Activated naive CD8-positive, alpha-beta T cell treated with anti-CD3 and anti-CD28 coated beads, Interleukin-2, amount 50 U/mL, for 24 hours (primary cell): ENCODE measurements around the gene WDR20.
"Not testable (repeated sequence)": the region's sequence is repeated elsewhere in the genome, so short reads cannot be mapped to it uniquely, and the experiment has no call there.

ENCODE experiments used
- ATAC-seq: fragments of 150-1000 bp; cut with Tn5 transposase; one replicate; pipeline ENCODE4 v1.10.0; 2021
- DNase-seq: peaks from one replicate; pipeline ENCODE4 v3.0.0; 2021
- H3K27ac Mint-ChIP-seq: one replicate; pipeline ENCODE4 v1.8.0; 2021; ENCODE audit warnings: mild to moderate bottlenecking, mixed read lengths
- H3K27me3 Mint-ChIP-seq: one replicate; pipeline ENCODE4 v1.8.0; 2021; ENCODE audit warnings: mixed read lengths
- H3K36me3 Mint-ChIP-seq: one replicate; pipeline ENCODE4 v1.8.0; 2021; ENCODE audit warnings: low read depth, mixed read lengths
- H3K4me1 Mint-ChIP-seq: one replicate; pipeline ENCODE4 v1.8.0; 2021; ENCODE audit warnings: mixed read lengths
- H3K4me3 Mint-ChIP-seq: one replicate; pipeline ENCODE4 v1.8.0; 2021; ENCODE audit warnings: mild to moderate bottlenecking, moderate library complexity, mixed read lengths
- H3K9me3 Mint-ChIP-seq: one replicate; pipeline ENCODE4 v1.8.0; 2021; ENCODE audit warnings: mixed read lengths

WDR20 gene

DNA sequence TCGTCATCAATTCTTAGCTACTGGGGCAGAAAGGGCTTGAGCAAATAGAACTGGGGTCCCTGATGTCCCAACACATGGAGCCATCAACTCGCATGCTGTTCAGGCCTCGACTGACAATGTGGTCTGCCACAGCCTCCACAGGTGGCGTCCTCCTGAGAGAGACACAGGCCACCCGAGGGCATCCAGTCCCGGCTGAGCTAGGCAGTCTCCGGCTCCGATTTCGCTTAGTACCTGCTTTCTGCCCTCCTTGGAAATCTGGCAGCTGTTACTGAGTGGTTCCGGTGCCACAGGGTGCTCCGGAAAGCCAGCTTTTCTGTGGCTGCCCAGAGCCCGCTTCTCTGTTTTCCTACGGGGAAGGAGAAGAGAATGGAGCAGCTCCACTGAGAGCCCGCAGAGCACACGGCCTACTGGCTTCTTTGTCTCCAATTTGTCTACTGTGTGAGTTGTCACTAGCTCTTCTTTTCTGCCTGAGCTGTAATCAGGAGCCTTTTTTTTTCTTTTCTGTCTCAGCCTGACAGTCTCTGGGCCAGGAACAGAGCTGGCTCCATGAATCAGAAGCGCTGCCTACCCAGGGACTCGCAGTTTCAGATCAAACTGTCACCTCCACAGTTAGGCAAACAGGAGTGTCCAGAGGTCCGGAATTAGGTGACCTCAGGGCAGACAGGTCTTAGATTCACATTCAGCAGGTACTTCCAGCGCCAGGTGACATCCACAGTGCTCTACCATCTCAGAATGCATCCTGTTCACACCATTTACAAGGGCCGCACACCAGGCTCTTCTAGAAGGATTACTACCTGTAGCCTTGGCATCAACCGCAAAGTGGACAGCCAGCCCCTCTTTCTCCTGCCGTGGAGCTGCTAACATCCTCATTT is 92.0 kb downstream of the WDR20 start:
- DNase-seq = no peak
- H3K27me3 Mint-ChIP-seq = no peaks in the 10 kb centered on the region
- H3K4me1 Mint-ChIP-seq = no peaks in the 10 kb centered on the region
- H3K9me3 Mint-ChIP-seq = no peaks in the 10 kb centered on the region
- no peak overlapping the region for H3K27ac Mint-ChIP-seq
- no peaks in the 10 kb centered on the region for H3K36me3 Mint-ChIP-seq
- no peak for ATAC-seq
- H3K4me3 Mint-ChIP-seq = no peak overlapping the region

DNA sequence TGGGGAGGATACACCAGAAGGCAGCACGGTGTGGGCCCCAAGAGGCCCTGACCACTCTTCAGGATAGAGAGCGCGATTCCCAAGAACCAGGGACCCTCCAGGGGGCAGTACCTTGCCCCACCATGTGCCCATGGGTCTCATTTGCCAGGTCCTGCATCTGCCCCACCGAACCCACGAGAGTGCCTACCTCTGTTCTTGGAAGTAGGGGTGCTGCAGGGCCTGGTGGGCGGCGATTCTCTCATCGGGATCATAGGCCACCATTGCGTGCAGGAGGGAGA is 92.6 kb downstream of the WDR20 start:
- H3K36me3 Mint-ChIP-seq = no peaks in the 10 kb centered on the region
- ATAC-seq (no peak), DNase-seq (no peak)
- H3K27me3 Mint-ChIP-seq = no peaks in the 10 kb centered on the region
- no peaks in the 10 kb centered on the region for H3K9me3 Mint-ChIP-seq
- H3K27ac Mint-ChIP-seq = no peak overlapping the region
- H3K4me3 Mint-ChIP-seq = no peak overlapping the region
- H3K4me1 Mint-ChIP-seq = no peaks in the 10 kb centered on the region

DNA sequence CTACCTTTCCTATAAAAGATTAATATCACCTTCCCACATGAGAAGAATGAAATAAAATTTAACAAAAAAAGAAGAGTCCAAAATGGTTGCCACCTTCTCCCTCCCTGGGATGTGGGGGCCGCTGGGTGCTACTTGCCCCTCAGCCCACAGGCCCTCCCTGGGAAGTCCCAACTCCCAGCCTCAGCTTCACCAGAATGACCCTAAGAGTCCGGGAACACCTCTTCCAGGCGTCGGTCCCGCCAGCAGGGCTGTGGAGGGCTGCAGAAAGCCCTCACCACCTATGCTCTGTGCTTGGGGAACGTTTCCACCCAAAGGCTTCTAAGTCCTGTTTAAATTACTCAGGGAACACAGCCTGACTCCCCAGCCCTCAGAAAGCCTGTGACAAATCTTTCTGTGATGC is 93.4 kb downstream of the WDR20 start:
- no peaks in the 10 kb centered on the region for H3K27me3 Mint-ChIP-seq
- H3K9me3 Mint-ChIP-seq = no peaks in the 10 kb centered on the region
- no peak overlapping the region for H3K4me3 Mint-ChIP-seq
- ATAC-seq (no peak), DNase-seq (no peak)
- H3K4me1 Mint-ChIP-seq = no peaks in the 10 kb centered on the region
- H3K36me3 Mint-ChIP-seq = no peaks in the 10 kb centered on the region
- no peak overlapping the region for H3K27ac Mint-ChIP-seq

DNA sequence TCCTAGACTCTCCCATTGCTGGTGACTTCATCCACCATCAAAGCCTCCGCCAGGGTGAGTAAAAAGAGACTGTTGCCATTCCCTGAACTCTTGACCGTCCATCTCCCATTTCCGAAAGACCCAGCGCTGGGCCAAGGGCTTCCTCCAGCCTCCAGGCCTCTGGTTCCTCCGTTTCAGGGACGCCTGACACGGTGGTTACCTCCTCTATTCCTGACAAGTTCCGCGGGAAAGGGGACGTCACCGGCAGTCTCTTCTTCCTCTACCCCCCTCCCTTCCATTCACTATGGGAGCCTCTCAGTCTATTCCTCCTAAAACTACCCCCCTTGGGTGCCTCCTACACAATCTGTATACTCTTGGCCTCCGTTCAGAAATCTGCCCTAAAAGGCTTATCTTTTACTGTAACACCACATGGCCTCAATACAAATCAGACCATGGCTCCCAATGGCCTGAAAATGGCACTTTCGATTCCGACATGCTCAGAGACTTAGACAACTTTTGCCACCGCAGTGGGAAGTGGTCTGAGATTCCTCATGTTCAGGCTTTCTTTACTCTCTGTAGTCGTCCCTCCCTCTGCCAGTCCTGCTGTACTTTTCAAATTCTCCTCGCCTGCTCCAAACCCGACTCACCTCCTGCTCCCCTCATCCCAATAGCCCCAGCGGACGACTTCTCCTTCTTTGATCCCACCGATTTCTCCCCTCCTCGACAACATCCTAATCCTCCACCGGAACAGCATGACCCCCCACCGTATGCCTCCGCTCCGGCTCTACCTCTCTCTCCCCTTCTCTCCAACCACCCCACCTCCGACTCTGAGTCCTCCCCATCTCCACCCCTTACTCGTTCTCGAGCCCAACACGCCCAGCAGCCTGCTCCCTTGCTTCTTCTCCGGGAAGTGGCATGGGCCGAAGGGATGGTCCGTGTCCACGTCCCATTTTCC is 94.9 kb downstream of the WDR20 start:
- Mint-ChIP-seq H3K9me3 (no peaks in the 10 kb centered on the region), H3K27me3 (no peaks in the 10 kb centered on the region), H3K4me3 (no peak overlapping the region), H3K27ac (no peak overlapping the region), H3K36me3 (no peaks in the 10 kb centered on the region), H3K4me1 (no peaks in the 10 kb centered on the region)
- ATAC-seq = no peak
- no peak for DNase-seq

DNA sequence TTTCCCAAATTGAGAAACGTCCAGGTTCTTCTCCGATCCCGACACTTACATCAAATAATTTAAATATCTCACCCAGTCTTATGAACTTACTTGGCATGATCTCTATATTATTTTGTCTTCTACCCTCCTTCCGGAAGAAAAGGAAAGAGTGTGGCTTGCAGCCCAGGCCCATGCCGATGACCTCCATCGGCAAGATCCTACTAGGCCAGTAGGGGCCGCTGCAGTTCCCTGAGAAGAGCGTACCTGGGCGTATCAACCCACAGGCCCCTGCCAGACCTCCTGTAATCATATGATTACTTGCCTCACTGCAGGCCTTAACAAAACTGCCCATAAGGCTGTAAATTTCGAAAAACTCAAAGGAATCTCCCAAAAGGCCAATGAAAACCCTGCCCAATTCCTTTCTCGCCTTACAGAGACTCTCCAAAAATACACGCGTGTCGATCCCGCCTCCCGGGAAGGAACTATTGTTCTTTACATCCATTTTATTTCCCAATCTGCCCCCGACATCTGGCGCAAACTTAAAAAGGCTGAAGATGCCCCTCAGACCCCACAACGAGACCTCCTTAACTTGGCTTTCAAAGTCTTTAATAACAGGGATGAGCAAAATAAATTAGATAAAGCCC is 95.7 kb downstream of the WDR20 start:
- Mint-ChIP-seq H3K36me3 (no peaks in the 10 kb centered on the region), H3K4me1 (no peaks in the 10 kb centered on the region), H3K27ac (no peak overlapping the region), H3K9me3 (no peaks in the 10 kb centered on the region), H3K27me3 (no peaks in the 10 kb centered on the region), H3K4me3 (no peak overlapping the region)
- ATAC-seq (peak; percentile 94), DNase-seq (peak; percentile 82)

DNA sequence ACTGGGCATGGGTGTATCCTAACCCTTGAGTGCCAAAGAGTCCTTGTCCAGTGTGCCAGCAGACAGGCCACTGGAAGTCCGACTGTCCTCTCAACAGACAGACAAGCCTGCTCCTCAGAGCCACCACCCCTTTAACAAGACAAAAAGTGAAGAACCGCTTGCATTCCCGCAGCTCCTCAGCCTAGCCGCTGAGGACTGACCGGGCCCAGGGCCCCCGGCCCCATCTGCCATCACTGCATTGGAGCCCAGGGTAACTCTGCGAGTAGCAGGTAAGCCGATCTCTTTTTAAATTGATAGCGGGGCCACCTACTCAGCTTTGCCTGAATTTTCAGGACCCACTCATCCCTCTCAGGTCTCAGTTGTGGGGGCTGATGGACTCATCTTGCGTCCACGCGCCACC is 96.3 kb downstream of the WDR20 start:
- Mint-ChIP-seq H3K4me3 (no peak overlapping the region), H3K36me3 (no peaks in the 10 kb centered on the region), H3K4me1 (no peaks in the 10 kb centered on the region), H3K9me3 (no peaks in the 10 kb centered on the region), H3K27ac (no peak overlapping the region), H3K27me3 (no peaks in the 10 kb centered on the region)
- no peak for DNase-seq
- ATAC-seq = no peak

DNA sequence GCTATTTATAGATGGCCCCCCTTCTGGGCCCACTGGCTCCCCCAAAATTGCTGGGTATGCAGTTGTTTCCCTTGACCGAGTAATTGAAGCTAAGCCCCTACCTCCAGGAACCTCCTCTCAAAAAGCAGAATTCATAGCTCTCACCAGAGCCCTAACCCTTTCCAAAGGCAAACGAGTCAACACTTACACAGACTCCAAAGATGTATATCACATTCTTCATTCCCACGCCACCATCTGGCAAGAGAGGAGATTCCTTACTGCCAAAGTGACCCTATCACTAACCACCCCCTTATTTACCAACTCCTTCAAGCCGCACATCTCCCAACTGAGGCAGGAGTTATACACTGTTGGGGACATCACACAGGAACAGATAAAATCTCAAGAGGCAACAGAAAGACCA is 98.4 kb downstream of the WDR20 start:
- no peaks in the 10 kb centered on the region for H3K27me3 Mint-ChIP-seq
- no peak overlapping the region for H3K4me3 Mint-ChIP-seq
- no peak overlapping the region for H3K27ac Mint-ChIP-seq

DNA sequence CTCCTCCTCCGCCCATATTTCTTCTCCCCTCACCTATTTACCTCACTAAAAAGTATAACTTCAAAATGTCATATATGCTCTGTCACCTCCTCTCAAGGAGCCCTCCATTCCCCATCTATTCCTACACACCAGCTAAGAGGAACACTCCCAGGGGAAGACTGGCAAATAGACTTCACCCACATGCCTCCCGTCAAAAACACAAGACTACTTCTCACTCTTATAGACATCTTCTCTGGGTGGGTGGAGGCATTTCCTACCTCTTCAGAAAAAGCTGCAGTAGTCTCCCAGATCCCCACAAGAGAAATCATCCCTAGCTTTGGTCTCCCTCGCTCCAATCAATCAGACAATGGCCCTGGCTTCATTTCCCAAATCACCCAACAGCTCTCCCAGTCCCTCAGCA is 99.1 kb downstream of the WDR20 start:
- no peaks in the 10 kb centered on the region for H3K9me3 Mint-ChIP-seq
- ATAC-seq (no peak), DNase-seq (no peak)
- H3K36me3 Mint-ChIP-seq = no peaks in the 10 kb centered on the region
- H3K27ac Mint-ChIP-seq = no peak overlapping the region
- no peaks in the 10 kb centered on the region for H3K27me3 Mint-ChIP-seq
- H3K4me1 Mint-ChIP-seq = no peaks in the 10 kb centered on the region
- H3K4me3 Mint-ChIP-seq = no peak overlapping the region

More for the DNA sequence above, 98.4 kb downstream of the WDR20 start:
- no peaks in the 10 kb centered on the region for H3K4me1 Mint-ChIP-seq
- H3K36me3 Mint-ChIP-seq = no peaks in the 10 kb centered on the region
- ATAC-seq = no peak
- DNase-seq = no peak
- H3K9me3 Mint-ChIP-seq = no peaks in the 10 kb centered on the region

DNA sequence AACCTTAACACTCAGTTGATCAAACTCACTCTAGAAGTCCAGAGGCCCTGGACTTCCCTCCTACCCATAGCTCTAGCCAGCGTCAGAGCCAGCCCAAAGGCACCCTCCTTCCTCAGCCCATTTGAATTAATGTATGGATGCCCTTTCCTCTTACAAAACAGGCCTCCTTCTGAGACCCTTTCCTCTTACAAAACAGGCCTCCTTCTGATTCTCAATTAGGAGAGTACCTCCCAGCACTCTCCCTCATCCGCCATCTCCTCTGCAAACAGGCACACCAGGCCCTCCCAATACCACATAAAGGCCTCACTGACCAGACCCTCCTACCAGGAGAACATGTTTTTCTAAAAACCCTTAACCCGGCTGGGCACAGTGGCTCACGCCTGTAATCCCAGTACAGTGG is 99.5 kb downstream of the WDR20 start:
- no peaks in the 10 kb centered on the region for H3K27me3 Mint-ChIP-seq

DNA sequence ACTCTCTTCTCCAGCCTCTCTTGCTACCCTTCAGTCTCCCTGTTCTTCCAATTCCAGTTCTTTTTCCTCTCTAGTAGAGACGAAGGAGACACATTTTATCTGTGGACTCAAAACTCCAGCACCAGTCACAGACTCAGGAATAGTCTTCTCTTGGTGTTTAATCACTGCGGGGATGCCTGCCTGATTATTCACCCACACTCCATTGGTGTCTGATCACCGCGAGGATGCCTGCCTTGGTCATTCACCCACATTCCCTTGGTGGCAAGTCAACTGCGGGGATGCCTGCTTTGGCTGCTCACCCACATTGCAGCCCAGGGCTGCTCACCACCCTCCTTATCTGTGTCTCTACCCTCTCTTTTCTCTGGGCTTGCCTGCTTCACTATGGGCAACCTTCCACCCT is 100.8 kb downstream of the WDR20 start:
- DNase-seq, H3K9me3 Mint-ChIP-seq, H3K27ac Mint-ChIP-seq, ATAC-seq, H3K27me3 Mint-ChIP-seq, H3K36me3 Mint-ChIP-seq, H3K4me1 Mint-ChIP-seq, H3K4me3 Mint-ChIP-seq: not testable (repeated sequence)

More for the DNA sequence above, 99.5 kb downstream of the WDR20 start:
- no peaks in the 10 kb centered on the region for H3K36me3 Mint-ChIP-seq
- no peak for ATAC-seq
- no peaks in the 10 kb centered on the region for H3K4me1 Mint-ChIP-seq
- H3K9me3 Mint-ChIP-seq = no peaks in the 10 kb centered on the region
- no peak overlapping the region for H3K27ac Mint-ChIP-seq
- no peak overlapping the region for H3K4me3 Mint-ChIP-seq
- no peak for DNase-seq

DNA sequence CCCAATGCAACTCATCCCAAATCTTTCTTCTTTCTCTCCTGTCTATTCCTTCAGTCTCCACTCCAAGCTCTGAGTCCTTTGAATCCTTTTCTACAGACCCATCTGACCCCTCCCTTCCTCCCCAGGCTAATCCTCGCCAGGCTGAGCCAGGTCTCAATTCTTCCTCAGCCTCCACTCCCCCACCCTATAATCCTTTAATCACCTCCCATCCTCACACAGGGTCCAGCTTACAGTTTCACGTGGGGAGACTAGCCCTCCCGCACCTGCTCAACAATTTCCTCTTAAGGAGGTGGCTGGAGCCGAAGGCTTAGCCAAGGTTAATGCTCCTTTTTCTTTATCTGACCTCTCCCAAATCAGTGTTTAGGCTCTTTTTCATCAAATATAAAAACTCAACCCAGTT is 101.5 kb downstream of the WDR20 start:
- ATAC-seq = no peak
- no peaks in the 10 kb centered on the region for H3K27me3 Mint-ChIP-seq
- no peaks in the 10 kb centered on the region for H3K4me1 Mint-ChIP-seq
- no peak overlapping the region for H3K27ac Mint-ChIP-seq
- no peak for DNase-seq
- H3K9me3 Mint-ChIP-seq = no peaks in the 10 kb centered on the region
- no peak overlapping the region for H3K4me3 Mint-ChIP-seq
- no peaks in the 10 kb centered on the region for H3K36me3 Mint-ChIP-seq

DNA sequence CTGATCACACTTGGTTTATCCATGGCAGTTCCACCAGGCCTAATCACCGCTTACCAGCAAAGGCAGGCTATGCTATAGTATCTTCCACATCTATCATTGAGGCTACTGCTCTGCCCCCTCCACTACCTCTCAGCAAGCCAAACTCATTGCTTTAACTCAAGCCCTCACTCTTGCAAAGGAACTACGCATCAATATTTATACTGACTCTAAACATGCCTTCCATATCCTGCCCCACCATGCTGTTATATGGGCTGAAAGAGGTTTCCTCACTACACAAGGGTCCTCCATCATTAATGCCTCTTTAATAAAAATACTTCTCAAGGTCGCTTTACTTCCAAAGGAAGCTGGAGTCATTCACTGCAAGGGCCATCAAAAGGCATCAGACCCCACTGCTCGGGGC is 104.1 kb downstream of the WDR20 start:
- not testable (repeated sequence) for DNase-seq, H3K4me1 Mint-ChIP-seq, H3K27me3 Mint-ChIP-seq, H3K36me3 Mint-ChIP-seq, H3K4me3 Mint-ChIP-seq, ATAC-seq, H3K9me3 Mint-ChIP-seq, H3K27ac Mint-ChIP-seq

DNA sequence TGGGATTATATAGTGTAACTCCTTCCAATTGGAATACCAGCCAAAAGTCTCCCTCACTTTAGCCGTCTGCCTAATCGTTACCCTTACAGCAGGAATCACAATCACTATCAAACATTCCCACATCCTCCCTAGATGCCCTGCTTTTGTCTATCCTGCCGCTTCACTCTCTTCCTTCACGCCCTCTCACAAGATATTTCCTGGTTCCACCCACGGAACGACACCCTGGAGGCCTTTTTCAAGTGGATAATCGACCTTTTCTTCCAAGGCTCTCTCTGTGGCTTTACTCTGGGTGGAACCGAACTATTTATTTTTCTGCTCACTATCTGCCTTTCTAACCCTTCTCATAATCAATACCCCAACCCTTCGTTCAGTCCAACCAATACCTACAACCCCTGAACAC is 106.4 kb downstream of the WDR20 start:
- Mint-ChIP-seq H3K36me3 (no peaks in the 10 kb centered on the region), H3K27me3 (no peaks in the 10 kb centered on the region), H3K4me3 (no peak overlapping the region), H3K4me1 (no peaks in the 10 kb centered on the region), H3K9me3 (no peaks in the 10 kb centered on the region), H3K27ac (no peak overlapping the region)
- ATAC-seq = no peak
- no peak for DNase-seq

DNA sequence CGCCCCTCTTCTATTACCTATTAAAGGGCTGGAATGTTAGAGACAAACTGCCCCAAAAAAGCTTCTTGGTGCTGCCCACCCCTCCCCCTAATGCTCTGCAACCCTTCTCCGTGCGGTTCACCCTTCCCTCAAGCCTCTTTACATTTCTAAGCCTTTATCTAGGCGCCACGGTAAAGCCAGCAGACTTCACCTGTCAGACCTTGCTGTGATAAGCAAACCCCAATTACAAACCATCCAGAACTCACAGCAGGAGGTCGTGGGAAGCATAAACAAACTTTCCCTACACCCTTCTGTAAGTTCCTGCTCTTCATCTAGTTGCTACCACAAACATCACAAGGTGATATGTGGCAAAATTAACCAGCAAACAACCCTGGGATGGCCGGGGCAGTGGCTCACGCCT is 108.4 kb downstream of the WDR20 start:
- H3K27me3 Mint-ChIP-seq = no peaks in the 10 kb centered on the region

DNA sequence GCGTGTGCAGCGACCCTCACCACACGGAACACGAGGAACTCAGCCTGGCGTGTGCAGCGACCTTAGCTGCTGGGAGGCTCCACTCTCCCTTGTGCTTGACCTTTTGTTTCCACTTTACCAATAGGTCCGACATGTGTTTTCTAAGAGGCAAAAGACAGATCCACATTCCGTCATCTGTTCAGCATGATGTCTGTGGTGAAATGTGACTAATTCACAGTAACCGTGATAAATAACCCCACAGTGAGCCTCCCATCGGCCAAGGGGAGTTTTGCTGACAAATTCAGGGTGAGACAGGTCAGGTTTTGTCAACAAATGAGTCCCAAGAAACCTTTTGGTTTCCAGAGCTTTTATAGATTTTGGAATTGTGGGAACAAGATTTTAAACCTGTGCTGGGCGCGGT is 109.3 kb downstream of the WDR20 start:
- H3K4me3 Mint-ChIP-seq = no peak overlapping the region
- H3K9me3 Mint-ChIP-seq = no peaks in the 10 kb centered on the region
- H3K36me3 Mint-ChIP-seq = no peaks in the 10 kb centered on the region
- H3K27me3 Mint-ChIP-seq = no peaks in the 10 kb centered on the region
- no peak for ATAC-seq
- H3K27ac Mint-ChIP-seq = no peak overlapping the region
- H3K4me1 Mint-ChIP-seq = no peaks in the 10 kb centered on the region
- DNase-seq = no peak

More for the DNA sequence above, 108.4 kb downstream of the WDR20 start:
- Mint-ChIP-seq H3K36me3 (no peaks in the 10 kb centered on the region), H3K27ac (no peak overlapping the region), H3K4me1 (no peaks in the 10 kb centered on the region), H3K9me3 (no peaks in the 10 kb centered on the region), H3K4me3 (no peak overlapping the region)
- ATAC-seq (no peak), DNase-seq (no peak)
